Measurements from ENCODE around the gene PSME1. TPM values are rescaled to one million over a fixed set of nuclear protein-coding genes. Genes with fewer than 3 reads are reported as not detected.

The PSME1 gene
- total and polyA plus RNA-seq, 7 experiments from 2014 or later = 189 to 703 (median 234) TPM

DNA sequence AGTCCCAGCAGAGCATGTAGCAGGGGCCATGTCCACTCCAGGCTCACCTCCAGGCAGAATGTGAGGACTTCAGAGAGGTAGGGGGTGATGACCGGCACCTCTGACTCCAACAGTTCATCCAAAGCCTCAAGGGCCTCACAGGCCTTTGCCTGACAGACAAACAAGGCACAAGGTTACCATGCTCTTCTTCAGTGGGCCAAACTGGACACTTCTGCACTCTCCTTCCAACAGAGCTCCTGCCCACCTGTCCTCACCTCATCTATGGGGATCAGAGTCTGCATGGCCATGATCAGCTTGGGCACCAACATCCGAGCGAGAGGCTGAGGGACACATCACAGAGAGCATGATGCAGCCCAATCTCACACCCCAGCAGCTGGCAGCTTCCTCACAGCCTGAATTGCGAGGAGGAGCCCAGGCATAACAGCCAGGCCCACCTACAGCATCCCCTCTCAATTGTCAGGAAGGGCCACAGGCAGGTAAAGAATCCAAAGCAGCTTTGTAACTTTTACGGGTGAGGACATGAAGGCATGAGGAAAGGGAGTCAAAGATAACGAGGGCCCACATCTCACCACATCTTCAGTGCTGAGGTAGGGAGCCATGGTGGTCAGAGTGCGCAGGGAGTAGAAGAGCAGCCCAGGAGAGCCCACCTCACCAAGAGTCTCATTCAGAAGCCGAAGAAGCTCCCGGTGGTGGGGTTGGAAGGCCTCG lies 51.0 kb downstream of the PSME1 start:
- ATAC-seq (no peak), DNase-seq (no peak)
- POLR2A ChIA-PET = interaction anchor here (0.7 to 2.8 kb wide), 9 partner anchors 9 to 145 kb away, joined by 3 to 13 read pairs (median 5); partner anchors contain the start of genes CHMP4A, DHRS1, EMC9 and IRF9
- intact Hi-C loops (cut with micrococcal nuclease) = no loop called here
- H3K4me1 Mint-ChIP-seq = peaks cover 15 to 40% (median 37%) of the 10 kb centered on the region in 7 donors
- Histone ChIP-seq H3K27ac (ENCODE audit: low read depth, low read length) (no peak overlapping the region), H3K4me3 (ENCODE audit: low read length) (no peak overlapping the region), H3K9me3 (ENCODE audit: control insufficient read depth in 2 of 3, low read length in 3 of 3) (no peaks in the 10 kb centered on the region), H3K36me3 (ENCODE audit: control insufficient read depth in 2 of 3, insufficient read depth in 3 of 3, low read length in 3 of 3) (peaks cover 1 to 53% (median 10%) of the 10 kb centered on the region in 3 experiments), H3K27me3 (ENCODE audit: control insufficient read depth in 2 of 2, insufficient read depth in 2 of 2, low read length in 2 of 2) (no peaks in the 10 kb centered on the region), H3K4me1 (ENCODE audit: control insufficient read depth in 2 of 2, insufficient read depth in 2 of 2, low read length in 2 of 2) (peaks cover 15 to 16% of the 10 kb centered on the region in 2 donors)
- H3K27me3 Mint-ChIP-seq = no peaks in the 10 kb centered on the region
- H3K27ac Mint-ChIP-seq = peak overlapping the region in 7 of 9 donors; percentile 37 to 96 (median 62)
- CTCF ChIA-PET = interaction anchor here (1.1 kb wide), 1 partner anchor 26 kb away, joined by 3 read pairs; the partner anchor contains the start of gene IRF9
- peaks cover 0 to 16% (median 2%) of the 10 kb centered on the region in 5 donors for H3K36me3 Mint-ChIP-seq
- H3K9me3 Mint-ChIP-seq = peaks cover 0 to 4% (median 0%) of the 10 kb centered on the region in 11 donors
- H3K4me3 Mint-ChIP-seq = peak overlapping the region; percentile 26 to 92 (median 90)

DNA sequence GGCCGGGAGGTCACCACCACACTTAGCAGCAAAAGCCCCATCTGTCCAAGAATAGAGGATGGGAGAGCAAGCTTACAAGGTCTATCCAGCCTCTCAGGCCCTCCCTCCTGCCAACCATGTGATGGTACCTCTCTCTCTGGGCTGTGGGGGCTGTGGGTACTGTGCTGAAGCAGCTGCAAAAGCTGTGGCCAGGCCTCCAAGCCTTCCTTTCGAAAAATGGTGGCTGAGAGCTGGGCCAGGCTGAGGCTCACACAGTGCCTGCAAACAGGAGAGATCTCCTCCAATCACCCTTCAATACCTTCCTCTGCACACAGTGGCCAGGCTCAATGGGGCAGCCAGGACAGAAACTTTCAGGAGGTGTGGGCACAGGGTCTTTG lies 51.5 kb downstream of the PSME1 start:
- POLR2A ChIA-PET = interaction anchor here (0.7 to 2.8 kb wide), 10 partner anchors 8 to 144 kb away, joined by 3 to 21 read pairs (median 5); partner anchors contain the start of genes CHMP4A, DCAF11, EMC9 and MDP1
- H3K4me1 ChIP-seq (ENCODE audit: control insufficient read depth in 2 of 2, insufficient read depth in 2 of 2, low read length in 2 of 2) = peaks cover 15 to 16% of the 10 kb centered on the region in 2 donors
- Mint-ChIP-seq H3K36me3 (peaks cover 0 to 19% (median 7%) of the 10 kb centered on the region in 5 donors), H3K27me3 (no peaks in the 10 kb centered on the region), H3K4me1 (peaks cover 20 to 45% (median 41%) of the 10 kb centered on the region in 7 donors), H3K4me3 (peak overlapping the region in 9 of 10 donors; percentile 89 to 92 (median 90)), H3K27ac (peak overlapping the region; percentile 82 to 96 (median 90)), H3K9me3 (peaks cover 0 to 3% (median 0%) of the 10 kb centered on the region in 11 donors)
- H3K4me3 ChIP-seq (ENCODE audit: low read length) = peak overlapping the region; percentile 89
- DNase-seq = no peak
- no peaks in the 10 kb centered on the region for H3K9me3 ChIP-seq (ENCODE audit: control insufficient read depth in 2 of 3, low read length in 3 of 3)
- CTCF ChIA-PET = interaction anchor here (2.1 kb wide), 1 partner anchor 26 kb away, joined by 7 read pairs; the partner anchor contains the start of gene IRF9
- peaks cover 5 to 52% (median 10%) of the 10 kb centered on the region in 3 experiments for H3K36me3 ChIP-seq (ENCODE audit: control insufficient read depth in 2 of 3, insufficient read depth in 3 of 3, low read length in 3 of 3)
- H3K27me3 ChIP-seq (ENCODE audit: control insufficient read depth in 2 of 2, insufficient read depth in 2 of 2, low read length in 2 of 2) = no peaks in the 10 kb centered on the region
- H3K27ac ChIP-seq (ENCODE audit: low read depth, low read length) = peak overlapping the region; percentile 83
- ATAC-seq = no peak
- intact Hi-C loops (cut with micrococcal nuclease) = no loop called here

Small RNAs within 50 kb of the gene (microRNA-seq; reads per million reads assigned to microRNA genes)
- gene MIR7703 (ENCODE audit: borderline microRNAs expressed) = not detected

Other genes starting within 250 kb of the PSME1 start
Only the 30 nearest of the 31 such genes appear.
- gene DHRS4, start 182.4 kb upstream of the PSME1 start, total RNA-seq = 10 to 100 TPM in 4 of 5 experiments, 1 to 10 TPM in 1; 7.8 to 19.9 (median 17.5) TPM
- gene DHRS4, start 182.4 kb upstream of the PSME1 start, polyA plus RNA-seq = 10 to 100 TPM; 30.1 to 31.8 TPM
- gene DHRS4L2, start 147.3 kb upstream of the PSME1 start, total RNA-seq = 10 to 100 TPM; 11.0 to 25.7 (median 16.8) TPM
- 10 to 100 TPM; 11.7 to 21.0 TPM for gene DHRS4L2, start 147.3 kb upstream of the PSME1 start, polyA plus RNA-seq
- 1 to 10 TPM in 2 of 5 experiments, under 1 TPM in 3; 0.08 to 1.7 (median 0.27) TPM for gene CARMIL3, start 84.2 kb upstream of the PSME1 start, total RNA-seq
- gene CARMIL3, start 84.2 kb upstream of the PSME1 start, polyA plus RNA-seq = not detected
- gene CPNE6, start 64.6 kb upstream of the PSME1 start, total RNA-seq = under 1 TPM in 1 of 5 experiments, not detected in 4; 0.12 TPM
- gene CPNE6, start 64.6 kb upstream of the PSME1 start, polyA plus RNA-seq = not detected
- gene PCK2, start 41.9 kb upstream of the PSME1 start, total RNA-seq = 10 to 100 TPM in 4 of 5 experiments, 1 to 10 TPM in 1; 9.1 to 56.2 (median 14.4) TPM
- 10 to 100 TPM in 1 of 2 donors, 1 to 10 TPM in 1; 7.2 to 14.5 TPM for gene PCK2, start 41.9 kb upstream of the PSME1 start, polyA plus RNA-seq
- 10 to 100 TPM; 71.9 to 90.1 (median 83.3) TPM for gene DCAF11, start 21.4 kb upstream of the PSME1 start, total RNA-seq
- 10 to 100 TPM; 69.1 to 97.0 TPM for gene DCAF11, start 21.4 kb upstream of the PSME1 start, polyA plus RNA-seq
- gene NRL, start 21.2 kb upstream of the PSME1 start, total RNA-seq = 1 to 10 TPM; 2.1 to 4.5 (median 3.8) TPM
- gene NRL, start 21.2 kb upstream of the PSME1 start, polyA plus RNA-seq = 1 to 10 TPM; 2.2 to 2.6 TPM
- gene FITM1, start 5.5 kb upstream of the PSME1 start, total RNA-seq = 1 to 10 TPM; 1.8 to 4.3 (median 2.0) TPM
- 1 to 10 TPM in 1 of 2 donors, under 1 TPM in 1; 0.48 to 1.2 TPM for gene FITM1, start 5.5 kb upstream of the PSME1 start, polyA plus RNA-seq
- gene EMC9, start 5.4 kb downstream of the PSME1 start, total RNA-seq = 10 to 100 TPM in 4 of 5 experiments, 1 to 10 TPM in 1; 9.0 to 25.5 (median 22.3) TPM
- gene EMC9, start 5.4 kb downstream of the PSME1 start, polyA plus RNA-seq = 10 to 100 TPM in 1 of 2 donors, 1 to 10 TPM in 1; 9.6 to 12.4 TPM
- 100 to 1,000 TPM; 120 to 777 (median 143) TPM for gene PSME2, start 10.4 kb downstream of the PSME1 start, total RNA-seq
- gene PSME2, start 10.4 kb downstream of the PSME1 start, polyA plus RNA-seq = 100 to 1,000 TPM; 402 to 435 TPM
- gene RNF31, start 11.3 kb downstream of the PSME1 start, total RNA-seq = 100 to 1,000 TPM in 1 of 5 experiments, 10 to 100 TPM in 4; 64.0 to 151 (median 95.4) TPM
- 10 to 100 TPM; 40.9 to 48.1 TPM for gene RNF31, start 11.3 kb downstream of the PSME1 start, polyA plus RNA-seq
- gene IRF9, start 25.1 kb downstream of the PSME1 start, total RNA-seq = 100 to 1,000 TPM; 133 to 337 (median 189) TPM
- gene IRF9, start 25.1 kb downstream of the PSME1 start, polyA plus RNA-seq = 100 to 1,000 TPM in 1 of 2 donors, 10 to 100 TPM in 1; 73.3 to 110 TPM
- gene REC8, start 35.9 kb downstream of the PSME1 start, total RNA-seq = 10 to 100 TPM; 20.3 to 80.5 (median 68.6) TPM
- gene REC8, start 35.9 kb downstream of the PSME1 start, polyA plus RNA-seq = 10 to 100 TPM in 1 of 2 donors, 1 to 10 TPM in 1; 4.4 to 10.7 TPM
- gene IPO4, start 52.6 kb downstream of the PSME1 start, total RNA-seq = 10 to 100 TPM; 21.5 to 45.2 (median 42.2) TPM
- 10 to 100 TPM; 17.5 to 36.2 TPM for gene IPO4, start 52.6 kb downstream of the PSME1 start, polyA plus RNA-seq
- gene TM9SF1, start 59.2 kb downstream of the PSME1 start, total RNA-seq = 10 to 100 TPM; 16.2 to 40.5 (median 19.2) TPM
- 10 to 100 TPM; 32.1 to 34.4 TPM for gene TM9SF1, start 59.2 kb downstream of the PSME1 start, polyA plus RNA-seq
- gene TSSK4, start 69.5 kb downstream of the PSME1 start, total RNA-seq = 1 to 10 TPM in 2 of 5 experiments, under 1 TPM in 2, not detected in 1; 0.22 to 1.9 (median 1.1) TPM
- gene TSSK4, start 69.5 kb downstream of the PSME1 start, polyA plus RNA-seq = 1 to 10 TPM; 1.0 to 1.4 TPM
- gene CHMP4A, start 77.3 kb downstream of the PSME1 start, total RNA-seq = 100 to 1,000 TPM in 1 of 5 experiments, 10 to 100 TPM in 4; 79.1 to 101 (median 85.7) TPM
- gene CHMP4A, start 77.3 kb downstream of the PSME1 start, polyA plus RNA-seq = 100 to 1,000 TPM; 121 to 140 TPM
- gene MDP1, start 79.9 kb downstream of the PSME1 start, total RNA-seq = 10 to 100 TPM in 3 of 5 experiments, 1 to 10 TPM in 2; 5.5 to 18.5 (median 14.2) TPM
- gene MDP1, start 79.9 kb downstream of the PSME1 start, polyA plus RNA-seq = 10 to 100 TPM; 33.1 to 36.4 TPM
- 100 to 1,000 TPM in 3 of 5 experiments, 10 to 100 TPM in 2; 73.5 to 175 (median 106) TPM for gene NEDD8, start 96.2 kb downstream of the PSME1 start, total RNA-seq
- gene NEDD8, start 96.2 kb downstream of the PSME1 start, polyA plus RNA-seq = 100 to 1,000 TPM; 254 to 340 TPM
- gene GMPR2, start 96.7 kb downstream of the PSME1 start, total RNA-seq = 10 to 100 TPM; 38.2 to 91.6 (median 69.5) TPM
- 100 to 1,000 TPM in 1 of 2 donors, 10 to 100 TPM in 1; 99.9 to 107 TPM for gene GMPR2, start 96.7 kb downstream of the PSME1 start, polyA plus RNA-seq
- gene TINF2, start 106.4 kb downstream of the PSME1 start, total RNA-seq = 100 to 1,000 TPM; 133 to 150 (median 139) TPM
- gene TINF2, start 106.4 kb downstream of the PSME1 start, polyA plus RNA-seq = 100 to 1,000 TPM; 143 to 186 TPM
- gene TGM1, start 127.0 kb downstream of the PSME1 start, total RNA-seq = 10 to 100 TPM in 1 of 5 experiments, 1 to 10 TPM in 4; 4.8 to 12.9 (median 7.1) TPM
- gene TGM1, start 127.0 kb downstream of the PSME1 start, polyA plus RNA-seq = not detected
- gene RABGGTA, start 135.4 kb downstream of the PSME1 start, total RNA-seq = 10 to 100 TPM; 49.7 to 76.5 (median 55.5) TPM
- gene RABGGTA, start 135.4 kb downstream of the PSME1 start, polyA plus RNA-seq = 10 to 100 TPM; 17.9 to 36.3 TPM
- 10 to 100 TPM; 25.2 to 37.0 (median 33.3) TPM for gene DHRS1, start 163.6 kb downstream of the PSME1 start, total RNA-seq
- 10 to 100 TPM; 21.3 to 38.4 TPM for gene DHRS1, start 163.6 kb downstream of the PSME1 start, polyA plus RNA-seq
- 10 to 100 TPM; 22.7 to 39.5 (median 29.8) TPM for gene NOP9, start 163.7 kb downstream of the PSME1 start, total RNA-seq
- 1 to 10 TPM; 1.7 to 1.8 TPM for gene NOP9, start 163.7 kb downstream of the PSME1 start, polyA plus RNA-seq
- gene CIDEB, start 171.8 kb downstream of the PSME1 start, total RNA-seq = 10 to 100 TPM; 16.4 to 31.5 (median 22.7) TPM
- gene CIDEB, start 171.8 kb downstream of the PSME1 start, polyA plus RNA-seq = 10 to 100 TPM; 18.7 to 19.3 TPM
- 10 to 100 TPM; 13.9 to 26.8 (median 17.5) TPM for gene LTB4R2, start 173.9 kb downstream of the PSME1 start, total RNA-seq
- gene LTB4R2, start 173.9 kb downstream of the PSME1 start, polyA plus RNA-seq = 1 to 10 TPM; 2.1 to 2.7 TPM
- 10 to 100 TPM; 14.1 to 28.8 (median 26.3) TPM for gene LTB4R, start 175.3 kb downstream of the PSME1 start, total RNA-seq
- gene LTB4R, start 175.3 kb downstream of the PSME1 start, polyA plus RNA-seq = 1 to 10 TPM; 9.1 to 9.4 TPM
- gene ADCY4, start 198.9 kb downstream of the PSME1 start, total RNA-seq = 10 to 100 TPM in 1 of 5 experiments, 1 to 10 TPM in 4; 4.6 to 10.2 (median 6.1) TPM
- gene ADCY4, start 198.9 kb downstream of the PSME1 start, polyA plus RNA-seq = under 1 TPM in 1 of 2 donors, not detected in 1; 0.25 TPM
- 10 to 100 TPM; 19.9 to 47.5 (median 36.8) TPM for gene RIPK3, start 203.8 kb downstream of the PSME1 start, total RNA-seq
- gene RIPK3, start 203.8 kb downstream of the PSME1 start, polyA plus RNA-seq = 10 to 100 TPM in 1 of 2 donors, 1 to 10 TPM in 1; 8.2 to 11.7 TPM

Measured in naive thymus-derived CD4-positive, alpha-beta T cell (primary cell).